Osteocyte (in vitro differentiated cells): ENCODE results near the gene SERPINB5. TPM values are rescaled to one million over a fixed set of nuclear protein-coding genes. Genes with fewer than 3 reads are reported as not detected.

ENCODE experiments used
- DNase-seq: peaks from one replicate; pipeline ENCODE4 v3.0.0; 2021; ENCODE audit warnings: mixed read lengths; ENCODE audit not compliant: unreplicated experiment; ENCODE audit errors: extremely low spot score
- H3K27ac Mint-ChIP-seq: one replicate; pipeline ENCODE4 v1.8.0; 2021; ENCODE audit warnings: mild to moderate bottlenecking, mixed read lengths; ENCODE audit not compliant: unreplicated experiment
- H3K27me3 Mint-ChIP-seq: one replicate; pipeline ENCODE4 v1.8.0; 2021; ENCODE audit warnings: mixed read lengths; ENCODE audit not compliant: unreplicated experiment
- H3K36me3 Mint-ChIP-seq: one replicate; pipeline ENCODE4 v1.8.0; 2021; ENCODE audit warnings: mixed read lengths; ENCODE audit not compliant: unreplicated experiment
- H3K4me1 Mint-ChIP-seq: one replicate; pipeline ENCODE4 v1.8.0; 2021; ENCODE audit warnings: mixed read lengths; ENCODE audit not compliant: unreplicated experiment
- H3K4me3 Mint-ChIP-seq: one replicate; pipeline ENCODE4 v1.8.0; 2021; ENCODE audit warnings: mild to moderate bottlenecking, moderate library complexity, mixed read lengths; ENCODE audit not compliant: unreplicated experiment
- H3K9me3 Mint-ChIP-seq: one replicate; pipeline ENCODE4 v1.8.0; 2021; ENCODE audit warnings: mixed read lengths; ENCODE audit not compliant: unreplicated experiment
- total RNA-seq: library from RNA; stranded (reverse); gene quantifications from 2 replicates; pipeline ENCODE4 v1.2.1, GENCODE V29; 2021
- TF ChIP-seq, protein P1 (sequence below): fragments of 200-600 bp; sonication (generic); IDR thresholded peaks from 2 replicates; pipeline ENCODE4 v1.5.0; 2021; ENCODE audit warnings: antibody characterized with exemption, mild to moderate bottlenecking, moderate library complexity

Gene SERPINB5
- total RNA-seq, 1 donor from 2014 or later = not detected

DNA sequence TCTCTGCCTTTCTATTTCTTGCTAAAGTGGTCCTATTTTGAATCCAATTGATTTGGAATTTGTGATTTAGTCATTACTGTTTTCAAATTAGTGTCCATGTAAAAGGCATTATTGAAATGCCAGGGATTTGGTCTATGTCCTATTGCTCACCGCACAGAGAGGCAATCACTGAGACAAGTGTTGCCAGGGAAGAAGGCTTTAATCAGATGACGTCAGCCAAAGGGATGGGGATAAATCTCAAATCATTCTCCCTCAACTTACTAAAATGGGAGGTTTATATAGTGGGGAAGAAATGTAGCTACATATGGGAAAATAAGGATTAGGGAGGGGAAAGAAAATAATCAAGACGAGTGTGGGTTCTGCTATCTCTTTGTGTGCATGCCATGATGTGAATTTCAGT lies 75.0 kb downstream of the SERPINB5 start:
- Mint-ChIP-seq H3K9me3 (no peaks in the 10 kb centered on the region), H3K4me3 (no peak overlapping the region), H3K27ac (no peak overlapping the region), H3K36me3 (no peaks in the 10 kb centered on the region), H3K27me3 (no peaks in the 10 kb centered on the region), H3K4me1 (peaks cover 21% of the 10 kb centered on the region)
- no peak for DNase-seq
- TF ChIP-seq, protein P1, sequence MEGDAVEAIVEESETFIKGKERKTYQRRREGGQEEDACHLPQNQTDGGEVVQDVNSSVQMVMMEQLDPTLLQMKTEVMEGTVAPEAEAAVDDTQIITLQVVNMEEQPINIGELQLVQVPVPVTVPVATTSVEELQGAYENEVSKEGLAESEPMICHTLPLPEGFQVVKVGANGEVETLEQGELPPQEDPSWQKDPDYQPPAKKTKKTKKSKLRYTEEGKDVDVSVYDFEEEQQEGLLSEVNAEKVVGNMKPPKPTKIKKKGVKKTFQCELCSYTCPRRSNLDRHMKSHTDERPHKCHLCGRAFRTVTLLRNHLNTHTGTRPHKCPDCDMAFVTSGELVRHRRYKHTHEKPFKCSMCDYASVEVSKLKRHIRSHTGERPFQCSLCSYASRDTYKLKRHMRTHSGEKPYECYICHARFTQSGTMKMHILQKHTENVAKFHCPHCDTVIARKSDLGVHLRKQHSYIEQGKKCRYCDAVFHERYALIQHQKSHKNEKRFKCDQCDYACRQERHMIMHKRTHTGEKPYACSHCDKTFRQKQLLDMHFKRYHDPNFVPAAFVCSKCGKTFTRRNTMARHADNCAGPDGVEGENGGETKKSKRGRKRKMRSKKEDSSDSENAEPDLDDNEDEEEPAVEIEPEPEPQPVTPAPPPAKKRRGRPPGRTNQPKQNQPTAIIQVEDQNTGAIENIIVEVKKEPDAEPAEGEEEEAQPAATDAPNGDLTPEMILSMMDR = no peak

DNA sequence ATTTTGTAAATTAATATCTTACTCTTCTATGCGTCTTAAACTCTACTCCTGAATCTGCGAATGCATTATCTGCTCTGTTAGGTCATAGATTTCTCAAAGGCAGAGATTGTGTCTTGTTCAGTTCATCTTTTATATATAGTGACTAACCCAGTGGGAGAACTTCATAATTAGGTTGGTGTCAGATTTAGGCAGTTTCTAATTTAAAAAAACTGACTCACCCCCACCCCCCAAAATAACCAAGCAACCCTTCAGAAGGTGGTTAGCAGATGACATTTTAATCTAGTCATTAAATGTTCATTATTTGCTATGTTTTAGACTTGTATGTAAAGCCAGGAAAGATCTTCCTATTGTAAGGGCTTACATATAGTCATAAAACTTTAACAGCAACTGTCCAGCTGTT lies 75.8 kb downstream of the SERPINB5 start:
- Mint-ChIP-seq H3K9me3 (no peaks in the 10 kb centered on the region), H3K27ac (peak overlapping the region; percentile 36), H3K4me3 (no peak overlapping the region), H3K4me1 (peaks cover 21% of the 10 kb centered on the region), H3K36me3 (no peaks in the 10 kb centered on the region), H3K27me3 (no peaks in the 10 kb centered on the region)
- DNase-seq = no peak
- TF ChIP-seq, protein P1 = no peak

DNA sequence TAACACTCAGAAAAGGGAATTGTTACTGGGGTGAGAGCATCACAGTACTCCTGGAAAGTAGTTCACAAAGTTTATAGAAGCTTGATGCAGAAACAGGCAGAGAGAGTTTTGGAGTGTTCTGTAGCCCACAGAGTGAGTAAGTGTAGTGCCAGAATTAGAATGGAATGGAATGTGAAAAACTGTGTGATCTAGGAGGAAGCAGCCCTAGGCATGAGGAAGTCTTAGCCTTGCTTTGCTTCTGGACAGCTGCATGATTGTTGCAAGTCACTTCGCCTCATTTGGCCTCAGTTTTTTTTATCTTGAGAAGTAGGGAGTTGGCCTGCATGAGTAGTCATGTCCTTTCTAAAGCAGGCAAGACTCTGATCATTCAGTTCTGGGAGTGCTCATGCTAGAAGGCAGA lies 76.3 kb downstream of the SERPINB5 start:
- no peak for DNase-seq
- H3K9me3 Mint-ChIP-seq = no peaks in the 10 kb centered on the region
- peaks cover 21% of the 10 kb centered on the region for H3K4me1 Mint-ChIP-seq
- no peaks in the 10 kb centered on the region for H3K36me3 Mint-ChIP-seq
- TF ChIP-seq, protein P1 = no peak
- no peaks in the 10 kb centered on the region for H3K27me3 Mint-ChIP-seq
- no peak overlapping the region for H3K4me3 Mint-ChIP-seq
- H3K27ac Mint-ChIP-seq = peak overlapping the region; percentile 75

Other genes with a start within 250 kb of the SERPINB5 start
- gene BCL2, start 157.2 kb upstream of the SERPINB5 start, total RNA-seq = 2.5 and 3.2 TPM in 2 replicates
- gene KDSR, start 109.8 kb upstream of the SERPINB5 start, total RNA-seq = 87.7 and 90.5 TPM in 2 replicates
- 59.1 and 64.5 TPM in 2 replicates for gene VPS4B, start 54.5 kb upstream of the SERPINB5 start, total RNA-seq
- gene SERPINB12, start 65.4 kb downstream of the SERPINB5 start, total RNA-seq = not detected in 2 replicates
- not detected in 2 replicates for gene SERPINB13, start 110.4 kb downstream of the SERPINB5 start, total RNA-seq
- gene SERPINB4, start 167.3 kb downstream of the SERPINB5 start, total RNA-seq = not detected in 2 replicates
- gene SERPINB3, start 184.9 kb downstream of the SERPINB5 start, total RNA-seq = not detected in 2 replicates
- gene SERPINB11, start 226.0 kb downstream of the SERPINB5 start, total RNA-seq = not detected in 2 replicates